ENCODE data around the gene C4A.

- no peak for TF ChIP-seq CTCF (IDR thresholded peaks at IDR 0.05)
- TF ChIP-seq POLR2A (IDR thresholded peaks at IDR 0.05), result no peak
These were observed 16.2 kb upstream of the C4A start for GRCh38 chr6:31965700-31966099.
